ENCODE results near the gene SRBD1. TPM values are rescaled to one million over a fixed set of nuclear protein-coding genes. Genes with fewer than 3 reads are reported as not detected.
"Not testable (repeated sequence)": the region's sequence is repeated elsewhere in the genome, so short reads cannot be mapped to it uniquely, and the experiment has no call there.

Gene SRBD1
- total RNA-seq, 1 experiment from 2014 or later, result 14.4 TPM

DNA sequence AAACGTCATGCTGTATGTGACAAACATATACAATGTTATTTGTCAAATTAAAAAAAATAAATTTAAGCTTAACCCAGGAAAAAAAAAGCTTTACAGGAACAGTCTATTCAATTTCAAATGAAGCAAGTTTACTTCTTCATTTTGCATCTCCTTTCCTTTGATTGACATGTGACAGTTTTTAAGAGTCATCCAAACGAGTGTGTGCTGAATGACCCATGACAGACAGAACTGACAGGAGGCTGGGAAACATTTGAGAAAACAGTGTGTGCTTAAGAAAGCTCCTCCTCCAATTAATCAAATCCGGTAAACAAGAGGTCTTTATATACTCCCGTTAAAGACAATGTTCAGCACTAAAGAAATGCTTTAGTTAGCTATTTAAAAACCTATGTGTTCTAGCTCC is 177.7 kb downstream of the SRBD1 start:
- Mint-ChIP-seq H3K27ac (ENCODE audit: unreplicated experiment) (no peak overlapping the region), H3K36me3 (ENCODE audit: insufficient read depth, unreplicated experiment) (no peaks in the 10 kb centered on the region), H3K4me1 (ENCODE audit: low read depth, unreplicated experiment) (no peaks in the 10 kb centered on the region), H3K9me3 (ENCODE audit: low read depth, unreplicated experiment) (no peaks in the 10 kb centered on the region), H3K4me3 (ENCODE audit: low read depth, unreplicated experiment) (no peak overlapping the region), H3K27me3 (ENCODE audit: unreplicated experiment) (no peaks in the 10 kb centered on the region)
- DNase-seq, result no peak
- TF ChIP-seq CTCF (IDR thresholded peaks at IDR 0.05; ENCODE audit: unreplicated experiment), result no peak
- CTCF ChIA-PET, result no interaction called here
- intact Hi-C loops (cut with micrococcal nuclease; ENCODE audit: unreplicated experiment), result no loop called here
- no TSS peak for BruUV-seq (replicated peaks)

- DNase-seq, result no peak
- BruUV-seq (replicated peaks), result no TSS peak
- H3K4me1 Mint-ChIP-seq (ENCODE audit: low read depth, unreplicated experiment), result no peaks in the 10 kb centered on the region
- no peaks in the 10 kb centered on the region for H3K27me3 Mint-ChIP-seq (ENCODE audit: unreplicated experiment)
- TF ChIP-seq CTCF (IDR thresholded peaks at IDR 0.05; ENCODE audit: unreplicated experiment), result no peak
- H3K9me3 Mint-ChIP-seq (ENCODE audit: low read depth, unreplicated experiment), result no peaks in the 10 kb centered on the region
- H3K27ac Mint-ChIP-seq (ENCODE audit: unreplicated experiment), result no peak overlapping the region
- intact Hi-C loops (cut with micrococcal nuclease; ENCODE audit: unreplicated experiment), result no loop called here
- no peak overlapping the region for H3K4me3 Mint-ChIP-seq (ENCODE audit: low read depth, unreplicated experiment)
- CTCF ChIA-PET, result no interaction called here
- no peaks in the 10 kb centered on the region for H3K36me3 Mint-ChIP-seq (ENCODE audit: insufficient read depth, unreplicated experiment)
Measured at GRCh38 chr2:45432406-45432805, 178.7 kb downstream of the SRBD1 start.

GRCh38 chr2:45426025-45426424 is 185.0 kb downstream of the SRBD1 start:
- H3K27me3 Mint-ChIP-seq (ENCODE audit: unreplicated experiment); H3K9me3 Mint-ChIP-seq (ENCODE audit: low read depth, unreplicated experiment); H3K4me1 Mint-ChIP-seq (ENCODE audit: low read depth, unreplicated experiment); DNase-seq; BruUV-seq (replicated peaks); CTCF ChIA-PET; intact Hi-C loops (cut with micrococcal nuclease; ENCODE audit: unreplicated experiment); H3K36me3 Mint-ChIP-seq (ENCODE audit: insufficient read depth, unreplicated experiment); H3K27ac Mint-ChIP-seq (ENCODE audit: unreplicated experiment); H3K4me3 Mint-ChIP-seq (ENCODE audit: low read depth, unreplicated experiment): not testable (repeated sequence)

DNA sequence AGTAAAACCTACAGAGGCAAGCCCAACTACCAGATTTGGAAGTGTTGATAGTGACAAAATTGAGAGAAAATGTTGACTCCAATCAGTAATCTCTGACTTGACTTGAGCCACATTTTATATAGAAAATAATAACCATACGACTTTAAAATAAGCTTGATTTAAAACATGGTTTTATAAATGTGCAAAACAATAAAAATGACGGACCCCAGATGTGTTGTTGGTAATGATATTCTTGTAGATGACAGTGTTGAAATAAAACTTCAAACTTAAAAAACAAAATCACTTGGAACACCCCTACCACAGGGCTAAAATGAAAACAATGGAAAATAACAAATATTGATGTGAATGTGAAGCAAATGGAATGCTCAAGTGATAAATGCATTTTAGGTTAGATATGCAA is 188.1 kb downstream of the SRBD1 start:
- CTCF ChIA-PET, result no interaction called here
- Mint-ChIP-seq H3K4me1 (ENCODE audit: low read depth, unreplicated experiment) (no peaks in the 10 kb centered on the region), H3K4me3 (ENCODE audit: low read depth, unreplicated experiment) (no peak overlapping the region), H3K27me3 (ENCODE audit: unreplicated experiment) (no peaks in the 10 kb centered on the region), H3K36me3 (ENCODE audit: insufficient read depth, unreplicated experiment) (peaks cover 6% of the 10 kb centered on the region), H3K9me3 (ENCODE audit: low read depth, unreplicated experiment) (no peaks in the 10 kb centered on the region), H3K27ac (ENCODE audit: unreplicated experiment) (no peak overlapping the region)
- DNase-seq, result no peak
- intact Hi-C loops (cut with micrococcal nuclease; ENCODE audit: unreplicated experiment), result no loop called here
- BruUV-seq (replicated peaks), result no TSS peak
- TF ChIP-seq CTCF (IDR thresholded peaks at IDR 0.05; ENCODE audit: unreplicated experiment), result no peak

- DNase-seq, result no peak
- CTCF ChIA-PET, result interaction anchor here (0.6 kb wide), 1 partner anchor 1250 kb away, joined by 5 read pairs; the partner anchor contains the start of gene PPM1B
- Mint-ChIP-seq H3K4me1 (ENCODE audit: low read depth, unreplicated experiment) (no peaks in the 10 kb centered on the region), H3K9me3 (ENCODE audit: low read depth, unreplicated experiment) (no peaks in the 10 kb centered on the region), H3K27ac (ENCODE audit: unreplicated experiment) (no peak overlapping the region), H3K4me3 (ENCODE audit: low read depth, unreplicated experiment) (no peak overlapping the region), H3K27me3 (ENCODE audit: unreplicated experiment) (no peaks in the 10 kb centered on the region), H3K36me3 (ENCODE audit: insufficient read depth, unreplicated experiment) (no peaks in the 10 kb centered on the region)
- intact Hi-C loops (cut with micrococcal nuclease; ENCODE audit: unreplicated experiment), result no loop called here
- TF ChIP-seq CTCF (IDR thresholded peaks at IDR 0.05; ENCODE audit: unreplicated experiment), result no peak
- BruUV-seq (replicated peaks), result no TSS peak
Measured at GRCh38 chr2:45418532-45418931, 192.5 kb downstream of the SRBD1 start.
